ENCODE measurements around the gene PTPN1. TPM values are rescaled to one million over a fixed set of nuclear protein-coding genes. Genes with fewer than 3 reads are reported as not detected.
"Not testable (repeated sequence)": the region's sequence is repeated elsewhere in the genome, so short reads cannot be mapped to it uniquely, and the experiment has no call there.

PTPN1 gene
- total and polyA plus RNA-seq, 8 donors, result 26.3 to 98.6 (median 30.4) TPM

DNA sequence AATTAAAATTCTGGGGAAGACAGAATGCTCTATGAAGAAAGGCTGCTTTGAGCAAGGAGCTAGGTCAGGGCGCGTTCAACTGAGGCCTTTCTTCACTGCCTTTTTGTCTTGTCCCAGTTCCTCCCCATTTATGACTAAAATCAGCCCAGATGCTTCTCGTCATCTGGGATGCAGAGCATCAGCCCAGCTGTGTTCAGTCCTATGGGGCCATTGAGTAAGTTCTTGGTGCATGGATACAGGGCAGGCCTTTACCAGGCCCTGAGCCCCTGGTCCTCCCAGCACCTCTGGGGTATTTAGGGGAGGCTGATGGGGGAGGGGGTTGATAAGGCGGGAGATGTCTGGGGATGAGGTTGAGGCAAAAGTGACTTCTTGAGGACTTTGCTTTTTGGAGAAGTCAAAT is 55.7 kb downstream of the PTPN1 start:
- Histone ChIP-seq H3K4me1 (peaks cover 29 to 69% of the 10 kb centered on the region in 2 donors), H3K27ac (peak overlapping the region; percentile 28 to 61), H3K9me3 (no peaks in the 10 kb centered on the region), H3K27me3 (no peaks in the 10 kb centered on the region), H3K36me3 (peaks cover 0 to 95% of the 10 kb centered on the region in 2 donors), H3K4me3 (no peak overlapping the region)
- DNase-seq (no peak), ATAC-seq (no peak)
- TF ChIP-seq, protein P1, sequence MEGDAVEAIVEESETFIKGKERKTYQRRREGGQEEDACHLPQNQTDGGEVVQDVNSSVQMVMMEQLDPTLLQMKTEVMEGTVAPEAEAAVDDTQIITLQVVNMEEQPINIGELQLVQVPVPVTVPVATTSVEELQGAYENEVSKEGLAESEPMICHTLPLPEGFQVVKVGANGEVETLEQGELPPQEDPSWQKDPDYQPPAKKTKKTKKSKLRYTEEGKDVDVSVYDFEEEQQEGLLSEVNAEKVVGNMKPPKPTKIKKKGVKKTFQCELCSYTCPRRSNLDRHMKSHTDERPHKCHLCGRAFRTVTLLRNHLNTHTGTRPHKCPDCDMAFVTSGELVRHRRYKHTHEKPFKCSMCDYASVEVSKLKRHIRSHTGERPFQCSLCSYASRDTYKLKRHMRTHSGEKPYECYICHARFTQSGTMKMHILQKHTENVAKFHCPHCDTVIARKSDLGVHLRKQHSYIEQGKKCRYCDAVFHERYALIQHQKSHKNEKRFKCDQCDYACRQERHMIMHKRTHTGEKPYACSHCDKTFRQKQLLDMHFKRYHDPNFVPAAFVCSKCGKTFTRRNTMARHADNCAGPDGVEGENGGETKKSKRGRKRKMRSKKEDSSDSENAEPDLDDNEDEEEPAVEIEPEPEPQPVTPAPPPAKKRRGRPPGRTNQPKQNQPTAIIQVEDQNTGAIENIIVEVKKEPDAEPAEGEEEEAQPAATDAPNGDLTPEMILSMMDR (IDR thresholded peaks at IDR 0.05), result no peak
- intact Hi-C loops (cut with DNase I), result no loop called here

DNA sequence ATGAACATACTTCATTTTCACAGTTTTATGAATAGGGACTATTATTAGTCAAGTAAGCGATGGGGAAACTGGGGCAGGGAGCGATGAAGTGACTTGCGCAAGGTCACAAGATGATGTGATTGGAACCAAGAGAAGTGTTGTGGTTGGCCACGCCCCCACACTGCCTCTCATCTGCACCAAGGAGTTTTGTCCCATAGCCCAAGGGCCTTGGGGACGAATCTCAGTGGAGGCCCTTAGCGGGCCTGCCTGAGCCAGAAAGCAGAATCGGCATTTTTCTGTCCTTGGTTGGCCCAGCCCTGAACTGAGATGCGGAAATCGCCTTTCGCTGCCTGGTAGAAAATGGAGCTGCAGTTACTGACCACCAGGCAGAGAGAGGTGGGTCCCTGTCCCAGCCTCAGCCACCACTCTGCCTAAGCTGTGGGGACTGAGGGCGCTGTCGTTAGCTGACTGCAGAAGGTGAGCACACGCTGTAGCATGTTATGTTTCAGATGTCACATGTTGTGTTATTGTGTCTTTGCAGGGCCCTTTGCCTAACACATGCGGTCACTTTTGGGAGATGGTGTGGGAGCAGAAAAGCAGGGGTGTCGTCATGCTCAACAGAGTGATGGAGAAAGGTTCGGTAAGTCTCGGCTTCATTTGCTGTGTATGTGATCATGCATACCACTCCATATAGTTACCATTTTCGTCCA is 57.8 kb downstream of the PTPN1 start:
- DNase-seq (no peak), ATAC-seq (peak; percentile 5)
- H3K36me3 ChIP-seq, result peaks cover 0 to 81% of the 10 kb centered on the region in 2 donors
- TF ChIP-seq, protein P1 (IDR thresholded peaks at IDR 0.05), result no peak
- peaks cover 15 to 75% of the 10 kb centered on the region in 2 donors for H3K4me1 ChIP-seq
- no peak overlapping the region for H3K27ac ChIP-seq
- no peaks in the 10 kb centered on the region for H3K9me3 ChIP-seq
- intact Hi-C loops (cut with DNase I), result no loop called here
- H3K27me3 ChIP-seq, result no peaks in the 10 kb centered on the region
- H3K4me3 ChIP-seq, result no peak overlapping the region

DNA sequence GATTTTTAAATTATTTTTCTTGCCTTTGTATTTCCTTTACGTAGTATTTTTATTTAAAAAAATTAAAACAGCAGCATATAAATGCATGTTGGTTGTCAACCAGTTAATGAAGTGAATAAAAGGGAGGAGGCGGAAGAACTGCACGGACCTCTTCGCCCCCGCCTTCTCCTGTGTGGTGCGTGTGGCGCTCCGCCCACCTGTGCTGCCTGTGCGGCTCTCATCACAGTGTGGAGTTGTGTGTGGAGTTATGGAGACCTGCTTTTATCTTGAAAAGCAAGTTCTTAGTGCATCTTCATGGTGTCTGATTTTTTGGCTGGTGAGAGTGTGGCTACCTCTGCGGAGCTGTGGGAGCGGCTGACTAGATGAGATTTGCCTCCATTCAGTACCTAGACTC is 58.4 kb downstream of the PTPN1 start:
- Histone ChIP-seq H3K27me3 (no peaks in the 10 kb centered on the region), H3K36me3 (peaks cover 0 to 75% of the 10 kb centered on the region in 2 donors), H3K9me3 (no peaks in the 10 kb centered on the region), H3K4me3 (no peak overlapping the region), H3K4me1 (peaks cover 21 to 80% of the 10 kb centered on the region in 2 donors), H3K27ac (no peak overlapping the region)
- DNase-seq, result no peak
- intact Hi-C loops (cut with DNase I), result no loop called here
- TF ChIP-seq, protein P1 (IDR thresholded peaks at IDR 0.05), result no peak
- ATAC-seq, result no peak

DNA sequence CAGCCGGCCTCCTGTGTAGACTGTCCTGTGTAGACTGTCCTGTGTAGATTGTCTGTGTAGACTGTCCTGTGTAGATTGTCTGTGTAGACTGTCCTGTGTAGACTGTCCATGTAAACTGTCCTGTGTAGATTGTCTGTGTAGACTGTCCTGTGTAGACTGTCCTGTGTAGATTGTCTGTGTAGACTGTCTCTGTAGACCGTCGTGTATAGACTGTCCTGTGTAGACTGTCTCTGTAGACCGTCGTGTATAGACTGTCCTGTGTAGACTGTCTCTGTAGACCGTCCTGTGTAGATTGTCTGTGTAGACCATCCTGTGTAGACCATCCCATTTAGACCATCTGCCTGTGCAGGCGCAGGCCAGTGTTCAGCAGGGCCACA is 59.3 kb downstream of the PTPN1 start:
- H3K27me3 ChIP-seq; H3K4me3 ChIP-seq; intact Hi-C loops (cut with DNase I); ATAC-seq; DNase-seq; H3K9me3 ChIP-seq: not testable (repeated sequence)
- peaks cover 0 to 77% of the 10 kb centered on the region in 2 donors for H3K36me3 ChIP-seq
- H3K27ac ChIP-seq, result peak overlapping the region in 1 of 2 donors; percentile 50
- H3K4me1 ChIP-seq, result peaks cover 16 to 80% of the 10 kb centered on the region in 2 donors

DNA sequence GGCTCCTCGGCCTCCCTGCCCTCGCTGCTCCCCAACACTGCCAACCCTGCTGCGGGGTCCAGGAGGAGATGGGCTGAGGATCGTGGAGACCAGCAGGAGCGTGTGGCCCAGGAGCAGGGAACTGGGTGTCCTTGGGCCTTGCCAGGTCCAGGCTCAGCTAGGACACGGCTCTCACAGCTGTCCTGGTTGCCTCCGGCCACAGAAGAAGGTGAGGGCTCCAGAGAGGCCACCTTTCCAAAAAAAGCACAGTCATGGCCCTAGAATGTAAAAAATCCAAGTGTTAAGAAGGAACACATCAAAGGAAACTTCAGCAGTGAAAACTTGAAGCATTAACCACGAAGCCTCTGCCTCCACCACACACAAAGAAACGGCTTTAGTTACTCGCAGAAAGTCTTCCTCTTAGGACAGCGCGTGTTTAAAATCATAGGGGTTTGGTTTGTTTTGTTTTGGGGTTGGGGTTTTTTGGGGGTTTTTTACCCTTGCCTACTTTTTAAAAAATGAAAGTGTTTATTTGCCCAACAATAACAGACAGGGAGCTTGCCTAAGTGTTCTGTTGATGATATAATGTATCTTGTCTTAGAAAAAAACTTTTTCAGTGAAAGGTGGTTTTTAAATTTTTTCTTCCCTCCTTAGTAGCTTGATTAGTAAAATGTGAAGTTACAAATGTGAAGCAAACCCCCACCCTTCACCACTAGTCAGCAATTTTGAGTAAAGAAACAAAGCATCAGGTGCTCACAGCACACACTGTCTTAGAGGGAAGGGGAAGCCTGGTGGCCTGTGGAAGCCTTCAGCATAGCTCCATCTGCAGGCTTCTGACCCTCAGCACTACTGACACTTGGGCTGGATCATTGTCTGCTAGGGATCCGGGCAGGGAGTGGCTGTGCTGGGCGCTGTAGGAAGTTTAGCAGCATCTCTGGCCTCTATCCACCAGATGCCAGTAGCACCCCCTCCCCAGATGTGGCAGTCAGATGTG is 60.0 kb downstream of the PTPN1 start:
- Histone ChIP-seq H3K4me3 (no peak overlapping the region), H3K27ac (peak overlapping the region; percentile 33 to 50), H3K9me3 (no peaks in the 10 kb centered on the region), H3K27me3 (no peaks in the 10 kb centered on the region), H3K4me1 (peaks cover 14 to 75% of the 10 kb centered on the region in 2 donors), H3K36me3 (peaks cover 0 to 77% of the 10 kb centered on the region in 2 donors)
- DNase-seq (no peak), ATAC-seq (peak; percentile 60)
- intact Hi-C loops (cut with DNase I), result no loop called here
- TF ChIP-seq, protein P1 (IDR thresholded peaks at IDR 0.05), result peak; percentile 18 to 19
